GM21717 (cell line): ENCODE measurements around the gene CCDC86.

Experiments used
- ATAC-seq: cut with Tn5 transposase; IDR thresholded peaks from one replicate; pipeline ENCODE4 v1.9.1; 2021; ENCODE audit warnings: mild to moderate bottlenecking, moderate library complexity; ENCODE audit not compliant: unreplicated experiment

The CCDC86 gene

DNA sequence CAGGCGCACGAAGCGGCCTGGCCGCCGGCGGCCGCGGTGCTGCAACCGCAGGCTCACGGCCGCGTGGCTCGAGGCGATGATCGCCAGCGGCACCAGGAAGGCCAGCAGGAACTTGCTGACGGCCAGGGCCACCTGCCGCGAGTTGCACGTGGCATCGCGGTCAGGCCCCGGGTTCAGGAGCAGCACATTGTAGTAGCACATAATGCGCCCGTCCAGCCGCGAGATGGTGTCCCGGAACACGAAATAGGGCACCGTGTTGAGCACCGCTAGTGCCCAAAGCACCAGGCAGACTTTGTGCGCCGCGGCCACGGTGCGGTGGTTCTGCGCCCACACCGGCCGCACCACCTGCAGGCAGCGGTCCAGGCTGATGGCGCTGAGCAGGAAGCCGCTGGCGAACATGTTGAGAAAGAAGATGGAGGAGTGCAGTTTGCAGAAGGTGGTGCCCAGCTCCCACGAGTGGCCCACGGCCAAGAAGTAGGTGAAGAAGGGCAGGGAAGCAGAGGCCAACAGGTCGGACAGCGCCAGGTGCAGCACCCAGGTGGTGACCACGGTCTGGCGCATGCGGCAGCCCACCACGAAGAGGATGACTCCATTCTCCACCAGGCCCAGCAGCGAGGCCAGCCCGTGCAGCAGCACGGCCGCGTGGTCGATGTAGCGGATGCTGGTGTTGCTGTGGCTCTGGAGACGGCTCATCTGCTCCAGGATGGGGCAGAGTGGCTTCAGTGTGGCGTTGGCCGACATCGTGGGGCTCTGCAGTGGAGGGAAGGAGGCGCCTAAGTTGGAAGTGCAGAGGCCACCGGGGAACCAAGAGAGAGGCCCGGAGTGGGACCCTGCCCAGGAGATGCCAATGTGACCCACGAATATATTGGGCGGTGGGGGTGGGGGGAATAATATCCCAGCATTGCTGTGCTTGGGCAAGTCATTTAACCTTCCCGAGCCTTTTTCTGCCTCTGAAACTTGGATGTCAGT, 11.4 kb downstream of the CCDC86 start:
- ATAC-seq, result no peak

DNA sequence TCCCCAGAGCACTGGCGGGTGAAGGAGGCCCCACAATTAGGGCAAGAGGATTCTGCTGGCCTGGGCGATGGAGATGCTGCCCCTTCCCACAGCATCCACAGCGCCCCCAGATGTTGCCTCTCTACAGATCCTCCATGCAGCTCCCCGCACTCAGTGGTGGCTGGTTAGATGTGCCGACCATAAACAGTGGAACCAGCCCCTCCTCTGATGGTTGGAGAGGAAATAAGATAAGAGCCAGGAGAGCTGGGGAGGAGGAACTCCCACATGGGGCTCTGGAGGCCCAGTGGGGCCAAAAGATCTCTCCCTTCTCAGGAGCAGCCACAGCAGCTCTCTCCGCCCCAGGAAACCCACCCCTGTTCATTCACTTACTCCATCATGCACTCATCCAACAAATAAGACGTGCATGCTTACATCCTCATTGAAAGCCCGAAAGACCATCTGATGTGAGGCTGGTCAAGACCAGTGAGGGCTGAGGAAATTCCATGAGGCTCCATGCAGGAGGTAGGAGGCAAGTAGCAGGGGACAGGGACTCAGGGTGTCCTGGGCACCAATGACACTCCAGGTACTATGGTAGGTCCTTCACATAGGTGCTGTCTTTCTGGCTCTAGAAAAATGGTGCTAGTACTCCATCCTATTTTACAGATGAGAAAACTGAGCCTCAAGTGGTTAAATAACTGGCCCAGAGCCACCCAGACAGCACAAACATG, 12.4 kb downstream of the CCDC86 start:
- no peak for ATAC-seq

DNA sequence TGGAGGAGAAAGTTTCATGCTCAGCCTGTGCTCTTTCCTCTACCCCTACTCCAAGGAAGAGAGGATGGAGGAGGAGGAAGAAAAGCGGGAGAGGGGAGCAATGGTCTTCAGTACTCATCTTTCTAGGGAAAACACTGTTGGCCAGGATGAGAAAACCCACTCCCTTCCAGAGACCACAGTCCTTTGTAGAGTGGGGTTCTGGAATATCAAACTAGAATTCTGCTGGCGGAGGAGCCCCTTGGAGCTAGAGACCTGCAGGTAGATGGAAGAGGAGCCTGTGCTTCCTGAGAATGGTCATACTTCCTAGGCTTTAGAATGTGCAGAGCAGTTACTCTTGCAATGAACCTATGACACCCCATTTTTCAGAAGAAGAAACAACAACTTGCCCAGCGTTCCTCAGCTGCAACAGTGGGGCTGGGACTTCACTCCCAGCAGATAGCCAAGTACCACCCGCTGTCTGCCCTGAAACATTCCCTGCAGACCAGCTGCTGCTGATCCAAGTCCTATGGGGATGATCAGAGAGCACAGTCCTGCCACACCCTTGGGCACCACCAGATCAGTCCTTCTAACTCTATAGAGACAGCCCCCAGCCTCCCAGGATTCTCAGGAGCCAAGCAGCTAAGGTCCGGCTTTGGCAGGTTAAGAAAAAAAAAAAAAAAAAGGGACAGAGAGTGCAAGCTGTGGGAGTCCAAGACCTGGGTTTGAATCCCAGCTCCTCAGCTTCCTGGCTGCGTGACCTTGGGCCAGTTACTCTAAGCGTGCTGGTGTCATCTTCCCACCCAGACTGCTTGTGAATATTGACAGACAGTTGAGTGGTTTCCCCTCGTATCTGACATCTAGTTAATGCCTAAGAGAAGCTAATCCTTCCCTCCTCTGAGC, 13.2 kb downstream of the CCDC86 start:
- no peak for ATAC-seq

DNA sequence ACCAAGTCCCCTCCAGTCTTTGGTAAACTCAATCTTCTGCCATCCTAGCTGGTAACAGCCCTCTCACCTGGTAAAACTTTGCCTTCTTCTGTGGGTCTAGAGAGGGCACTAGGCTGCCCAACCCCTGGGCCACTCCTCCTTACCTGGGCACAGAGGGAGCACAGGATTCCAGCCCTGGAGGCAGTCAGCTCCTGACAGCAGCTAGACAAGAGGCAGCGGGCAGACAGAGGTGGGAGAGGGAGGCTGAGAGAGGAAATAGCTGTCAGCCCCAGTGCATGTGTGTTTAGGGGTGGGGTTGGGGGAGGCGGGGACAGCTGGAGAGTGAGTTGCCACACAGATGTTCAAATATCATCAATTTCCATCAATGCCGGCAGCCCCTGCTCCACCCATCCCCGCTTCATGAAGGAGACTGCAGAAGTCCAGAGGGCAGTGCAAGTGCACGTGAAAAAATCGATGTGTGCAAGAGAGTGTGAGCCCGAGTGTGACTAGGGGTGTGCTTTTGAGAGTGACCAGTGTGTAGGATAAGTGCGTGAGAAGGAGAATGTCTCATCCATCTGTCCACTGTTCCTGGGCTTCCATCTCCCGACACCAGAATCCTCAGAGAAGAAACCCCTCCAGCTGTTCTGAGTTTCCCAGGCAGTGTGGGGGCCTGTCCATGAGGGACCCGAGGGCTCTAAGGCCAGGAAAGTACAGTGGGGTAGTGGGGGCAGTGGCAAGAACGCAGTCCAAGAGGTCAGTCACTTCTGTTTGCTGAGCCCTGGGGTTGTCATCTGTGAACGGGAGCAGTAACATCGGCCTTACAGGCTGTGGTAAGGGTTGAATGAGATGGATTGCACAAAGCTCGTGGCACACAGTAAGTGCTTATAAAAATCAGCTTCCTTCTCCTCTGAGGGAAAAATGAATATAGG, 14.1 kb downstream of the CCDC86 start, which contains the start of gene PTGDR2:
PTGDR2 (minus strand) TSS at position 225 of the 908 bp plus-strand sequence. CDS start 2,228 bp downstream, outside the sequence.
- ATAC-seq, result no peak

DNA sequence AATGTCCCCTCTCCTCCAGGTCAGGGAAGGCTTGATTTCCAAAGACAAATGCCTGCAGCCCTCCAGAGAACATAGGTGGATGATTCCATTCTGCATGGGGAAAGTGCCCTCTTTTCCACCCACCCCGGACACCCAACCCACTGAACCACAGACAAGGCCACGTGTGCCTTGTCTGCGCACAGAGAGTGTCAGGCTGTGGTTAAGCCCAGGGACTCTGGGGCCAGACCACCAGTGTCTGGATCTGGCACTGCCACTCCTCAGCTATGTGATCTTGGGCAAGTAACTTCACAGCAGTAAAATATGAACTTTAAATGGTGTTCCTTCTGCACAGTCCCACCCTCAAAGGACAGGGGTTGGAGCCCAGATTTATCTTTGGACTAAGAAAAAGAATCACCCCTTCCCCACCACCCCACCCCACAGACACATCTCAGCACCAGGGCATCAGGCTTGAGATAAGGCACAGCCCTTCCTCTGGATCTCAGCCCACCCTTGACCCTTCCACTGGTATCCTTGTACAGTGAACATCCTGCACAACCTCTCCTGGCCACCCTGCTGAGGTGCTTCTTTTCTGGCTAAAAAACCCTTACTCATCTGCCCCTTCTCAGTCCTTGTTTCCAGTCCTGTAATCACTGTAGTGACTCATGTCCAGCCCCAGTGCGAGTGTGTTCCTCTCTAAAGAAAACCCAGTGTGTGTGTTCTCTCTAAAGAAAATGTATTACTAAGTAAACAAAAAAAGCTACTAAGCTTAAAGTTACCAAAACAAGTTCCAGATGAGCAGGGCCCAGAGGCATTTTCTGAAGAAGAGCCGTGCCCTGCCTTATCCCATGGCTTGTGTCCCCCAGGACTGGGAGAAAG, 15.7 kb downstream of the CCDC86 start:
- ATAC-seq, result no peak

DNA sequence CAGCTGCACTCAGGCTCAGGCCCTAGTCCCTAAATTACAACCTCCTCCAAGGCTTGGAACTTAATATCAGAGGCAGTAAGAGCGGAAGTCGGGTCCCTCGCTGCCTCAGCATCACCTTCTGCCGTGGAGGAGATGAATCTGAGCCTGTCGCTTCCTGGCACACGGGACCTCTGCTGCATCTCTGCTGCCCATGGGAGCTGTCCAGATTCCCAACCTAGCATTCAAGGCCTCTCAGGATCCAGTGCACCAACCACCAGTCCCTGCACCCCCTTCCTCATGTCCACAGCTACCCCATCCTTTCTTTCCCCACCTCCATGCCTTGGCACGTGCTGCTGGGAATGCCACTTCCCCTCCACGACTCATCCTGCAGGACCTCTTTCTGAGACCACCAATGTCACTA, 16.3 kb downstream of the CCDC86 start:
- ATAC-seq, result no peak

DNA sequence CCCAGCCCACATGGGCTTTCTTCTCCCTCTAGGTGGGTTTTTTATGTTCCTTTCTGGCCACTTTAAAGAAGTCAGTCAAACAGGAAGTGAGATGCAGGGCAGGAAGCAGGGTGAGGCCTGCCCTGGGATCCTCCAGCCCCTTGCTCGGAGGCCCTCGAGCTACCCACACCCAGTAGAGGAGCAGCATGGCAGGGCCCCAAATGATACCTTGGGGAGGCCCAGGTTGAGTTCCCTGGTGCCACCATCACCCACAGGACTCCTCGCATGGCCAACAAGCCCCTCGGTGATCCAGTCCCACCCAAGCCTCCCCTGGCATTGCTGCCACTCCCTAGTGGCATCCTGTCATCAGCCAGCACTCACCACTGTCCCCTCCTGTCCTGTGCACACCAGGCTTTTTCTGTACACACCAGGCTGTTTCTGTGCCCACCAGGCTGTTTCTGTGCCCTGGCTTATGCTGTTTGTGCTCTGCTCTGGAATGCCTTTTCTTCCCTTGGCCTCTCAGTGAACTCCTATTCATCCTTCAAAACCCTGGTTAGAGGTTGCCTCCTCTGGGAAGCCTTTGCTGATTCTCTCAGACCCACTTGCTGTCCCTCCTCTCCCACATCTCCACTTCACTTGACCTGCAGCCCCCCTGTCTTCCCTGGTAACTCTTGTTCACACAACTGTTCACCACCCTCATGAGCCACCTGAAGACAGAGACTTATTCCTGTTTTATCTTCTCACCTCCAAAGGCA, 17.0 kb downstream of the CCDC86 start:
- no peak for ATAC-seq

DNA sequence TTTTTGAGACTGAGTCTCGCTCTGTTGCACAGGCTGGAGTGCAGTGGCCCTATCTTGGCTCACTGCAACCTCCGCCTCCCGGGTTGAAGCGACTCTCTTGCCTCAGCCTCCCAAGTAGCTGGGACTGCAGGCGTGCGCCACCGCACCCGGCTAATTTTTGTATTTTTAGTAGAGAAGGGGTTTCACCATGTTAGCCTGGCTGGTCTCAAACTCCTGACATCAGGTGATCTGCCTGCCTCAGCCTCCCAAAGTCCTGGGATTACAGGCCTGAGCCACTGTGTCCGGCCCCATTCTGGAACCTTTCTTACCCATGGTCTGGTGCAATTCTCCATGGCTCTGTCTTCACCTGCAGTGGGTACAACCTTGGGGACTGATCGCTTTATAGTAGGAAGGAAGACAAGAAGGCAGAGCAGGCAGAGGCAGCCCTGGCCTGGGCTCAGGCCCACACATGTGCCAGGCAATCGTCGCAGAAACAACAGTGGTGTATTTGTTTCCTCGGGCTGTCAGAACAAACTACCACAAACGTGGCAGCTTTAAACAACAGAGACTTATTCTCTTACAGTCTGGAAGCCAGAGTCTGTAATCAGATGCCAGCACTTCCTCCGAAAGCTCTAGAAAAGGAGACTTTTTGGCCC, 17.8 kb downstream of the CCDC86 start:
- no peak for ATAC-seq

DNA sequence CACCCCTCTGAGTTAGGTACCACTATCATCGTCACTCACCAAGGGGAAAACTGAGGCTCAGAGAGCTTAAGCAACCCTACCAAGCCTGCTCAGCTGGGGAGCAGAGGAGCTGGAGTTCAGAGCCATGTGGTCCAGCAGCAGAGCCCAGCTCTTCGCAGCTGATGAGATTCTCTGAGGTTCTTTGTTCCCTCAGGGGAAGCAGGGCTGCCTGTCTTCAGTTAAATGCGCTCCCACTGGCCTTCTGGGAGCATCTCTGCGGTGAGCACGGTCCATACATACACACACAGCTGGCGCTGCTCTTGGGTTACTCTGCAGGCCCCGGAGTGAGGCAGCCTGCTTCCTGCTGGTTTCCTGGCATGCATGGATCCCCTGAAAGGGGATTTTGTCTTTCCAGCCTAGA, 19.0 kb downstream of the CCDC86 start:
- ATAC-seq, result no peak

DNA sequence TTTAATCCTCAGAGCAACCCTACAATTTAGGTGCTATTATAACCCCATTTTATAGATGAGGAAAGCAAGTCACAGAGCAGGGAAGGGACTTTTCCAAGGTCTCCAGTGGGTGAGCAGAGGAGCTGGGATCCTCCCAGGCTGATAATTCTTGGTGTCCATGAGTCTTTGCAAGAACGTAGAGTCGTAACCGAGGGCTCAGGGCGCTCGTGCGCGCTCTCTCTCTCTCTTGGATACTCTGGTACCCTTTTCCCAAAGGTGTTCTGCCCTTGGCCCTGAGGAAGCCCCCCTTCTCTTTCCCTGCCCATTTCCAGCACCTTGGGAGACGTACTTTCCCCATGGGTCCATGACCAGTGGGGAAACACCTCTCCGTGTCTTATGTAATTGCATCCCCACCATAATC, 20.3 kb downstream of the CCDC86 start:
- no peak for ATAC-seq

DNA sequence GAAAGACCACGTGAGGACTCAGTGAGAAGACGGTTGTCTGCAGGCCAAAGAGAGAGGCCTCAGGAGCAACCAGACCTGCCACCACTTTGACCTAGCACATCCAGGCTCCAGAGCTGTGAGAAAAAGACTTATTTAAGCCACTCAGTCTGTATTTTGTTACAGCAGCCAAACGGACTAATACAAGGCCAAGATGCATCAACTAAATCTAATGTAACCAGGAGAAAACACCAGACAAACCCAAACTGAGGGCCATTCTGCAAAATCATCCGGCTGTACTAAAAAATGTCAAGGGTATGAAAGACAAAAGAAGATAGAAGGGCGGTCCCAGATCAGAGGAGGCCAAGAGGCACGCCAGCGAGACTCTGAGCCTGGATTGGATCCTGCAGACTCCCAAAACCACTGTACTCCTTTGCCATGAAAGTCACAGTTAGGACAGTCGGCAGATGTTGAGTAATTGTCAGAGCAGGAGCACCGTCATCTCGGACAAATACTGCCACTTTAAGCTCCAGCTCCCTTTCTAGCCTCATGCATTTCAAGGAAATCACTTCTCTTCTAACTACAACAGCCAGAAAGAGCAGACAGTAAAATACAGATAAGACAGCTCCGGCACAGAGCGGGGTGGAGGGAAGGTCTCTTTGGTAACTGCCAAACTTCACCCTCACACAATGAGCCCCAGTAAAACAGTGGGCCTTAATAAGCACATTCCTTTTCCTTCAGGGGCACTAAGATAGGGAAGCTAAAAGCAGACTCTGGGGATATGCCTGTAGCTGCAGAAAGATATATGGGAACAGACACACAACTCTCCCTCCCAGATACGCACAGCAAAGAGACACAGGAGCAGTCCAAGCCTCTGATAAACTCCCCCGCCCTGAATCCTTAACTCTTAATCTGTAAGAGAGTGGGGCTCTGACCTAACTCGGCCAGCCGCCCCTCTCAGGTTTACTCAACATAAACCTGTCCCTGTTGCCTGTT, 21.9 kb downstream of the CCDC86 start:
- no peak for ATAC-seq

DNA sequence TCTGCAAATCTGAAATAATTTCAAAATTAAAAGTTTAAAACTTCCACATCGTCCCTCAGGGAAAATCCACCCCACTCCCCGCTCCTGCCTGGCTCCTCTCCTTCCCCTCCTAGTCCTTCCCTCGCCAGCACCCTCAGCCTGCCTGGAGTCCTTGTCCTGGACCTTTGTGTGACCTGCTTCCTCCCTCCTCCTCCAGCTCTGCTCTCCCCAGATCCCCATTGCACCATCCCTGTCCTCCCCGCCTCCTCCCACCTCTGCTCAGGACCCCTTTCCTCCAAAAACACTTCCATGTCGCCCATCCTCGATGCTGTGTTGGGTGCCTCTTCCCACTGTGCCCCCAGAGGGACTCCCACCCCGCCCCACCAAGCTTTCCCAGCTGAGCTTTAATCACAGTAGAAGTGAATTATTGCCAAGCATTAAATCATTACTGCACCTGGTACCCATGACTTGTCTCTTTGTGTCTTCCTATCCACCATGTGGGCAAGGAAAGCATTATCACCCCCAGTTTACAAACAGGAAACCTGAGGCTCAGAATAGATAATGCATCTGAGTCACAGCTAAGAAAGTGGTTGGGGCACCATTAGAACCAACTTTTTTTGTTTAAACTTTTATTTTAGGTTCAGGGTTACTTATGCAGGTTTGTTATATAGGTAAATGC, 23.1 kb downstream of the CCDC86 start:
- no peak for ATAC-seq

DNA sequence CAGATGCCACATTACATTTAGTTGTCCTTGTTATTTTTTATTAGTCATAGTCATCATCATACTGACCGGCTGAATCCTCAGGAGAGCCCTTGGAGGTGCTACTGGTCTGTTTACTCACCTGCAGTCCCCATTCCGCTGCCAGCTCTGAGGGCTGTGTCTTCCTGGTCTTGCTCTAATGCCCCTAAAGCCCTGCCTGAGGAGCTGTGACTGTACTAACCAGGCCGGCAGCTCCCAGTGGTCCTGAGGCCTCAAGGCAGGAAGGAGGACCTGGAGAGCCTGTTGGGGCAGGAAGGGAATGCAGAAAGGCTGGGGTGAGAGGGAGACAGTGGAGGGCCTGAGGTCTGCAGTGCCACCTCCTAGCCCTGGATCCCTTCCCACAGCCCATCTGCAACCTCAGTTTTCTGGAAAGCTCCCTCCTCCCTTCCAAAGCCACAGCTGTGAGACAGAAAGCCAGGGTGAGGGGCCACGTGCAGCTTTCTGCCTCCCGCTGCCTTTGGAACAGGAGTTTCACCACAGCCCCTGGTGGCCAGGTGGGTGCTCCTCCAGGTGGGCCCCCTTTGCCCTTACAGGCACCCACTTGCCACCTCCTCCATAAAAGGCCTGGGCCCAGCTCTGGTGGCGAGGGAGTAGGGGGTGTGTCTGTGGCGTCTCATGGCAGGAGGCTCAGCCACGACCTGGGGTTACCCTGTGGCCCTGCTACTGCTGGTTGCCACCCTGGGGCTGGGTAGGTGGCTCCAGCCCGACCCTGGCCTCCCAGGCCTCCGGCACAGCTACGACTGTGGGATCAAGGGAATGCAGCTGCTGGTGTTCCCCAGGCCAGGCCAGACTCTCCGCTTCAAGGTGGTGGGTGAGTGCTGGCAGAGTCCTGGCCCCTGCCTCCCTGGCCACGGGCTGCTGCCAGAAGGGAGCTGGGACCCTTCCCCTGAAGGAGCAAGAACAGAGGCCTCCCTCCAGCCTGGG, 25.3 kb downstream of the CCDC86 start, which contains the start of gene ZP1:
ZP1 (plus strand) TSS at position 632 of the 960 bp plus-strand sequence; CDS start at position 652, 20 bp downstream.
- no peak for ATAC-seq

DNA sequence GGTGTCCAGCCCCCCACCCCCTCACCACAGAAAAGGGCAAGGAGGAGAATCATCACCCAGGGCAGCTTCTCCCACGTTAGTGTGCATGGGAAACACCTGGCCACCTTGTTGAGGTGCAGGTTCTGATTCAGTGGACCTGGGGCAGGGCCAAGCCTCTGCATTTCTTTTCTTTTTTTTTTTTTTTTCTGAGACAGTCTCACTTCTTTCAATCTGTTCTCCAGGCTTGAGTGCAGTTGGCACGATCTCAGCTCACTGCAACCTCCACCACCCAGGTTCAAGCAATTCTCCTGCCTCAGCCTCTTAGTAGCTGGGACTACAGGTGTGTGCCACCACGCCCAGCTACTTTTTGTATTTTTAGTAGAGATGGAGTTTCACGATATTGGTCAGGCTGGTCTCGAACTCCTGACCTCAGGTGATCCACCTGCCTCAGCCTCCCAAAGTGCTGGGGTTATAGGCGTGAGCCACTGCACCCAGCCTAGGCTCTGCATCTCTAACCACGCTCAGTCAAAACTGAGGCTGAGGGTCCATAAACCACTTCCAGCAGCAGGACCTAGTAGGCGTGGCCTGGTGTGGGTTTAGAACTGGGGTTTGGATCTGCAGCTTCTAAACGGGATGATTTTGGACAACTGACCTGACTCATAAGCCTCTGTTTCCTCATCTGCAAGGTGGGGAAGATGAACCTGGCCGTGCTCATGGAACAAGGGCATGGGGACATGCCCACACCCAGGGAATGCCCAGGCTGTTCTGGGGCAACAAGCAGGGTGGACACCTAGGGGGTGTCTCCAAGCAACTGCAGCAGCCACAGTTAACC, 26.2 kb downstream of the CCDC86 start:
- ATAC-seq, result no peak
